ENCODE measurements around the gene PSTPIP1.

DNA sequence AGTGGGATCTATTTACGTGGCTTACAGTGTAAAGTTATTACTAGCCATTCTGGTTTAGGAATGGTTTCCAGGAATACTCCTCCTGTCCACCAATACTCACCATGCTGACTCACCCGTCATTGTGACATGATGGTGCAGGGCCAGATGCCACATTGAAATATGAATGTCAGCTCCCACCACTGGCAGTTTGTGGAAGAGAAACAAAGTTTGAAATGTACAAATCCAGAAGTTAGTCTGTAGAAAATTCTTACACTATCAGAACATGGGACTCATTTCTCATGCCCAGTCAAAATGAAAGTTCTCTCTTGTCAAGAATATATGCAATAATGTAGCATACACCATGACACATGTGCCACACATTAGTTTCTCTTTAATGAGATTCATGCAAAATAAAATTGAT, 90.4 kb downstream of the PSTPIP1 start:
- no peak for TF ChIP-seq POLR2A (IDR thresholded peaks at IDR 0.05; ENCODE audit: low read depth)
- TF ChIP-seq, protein P1, sequence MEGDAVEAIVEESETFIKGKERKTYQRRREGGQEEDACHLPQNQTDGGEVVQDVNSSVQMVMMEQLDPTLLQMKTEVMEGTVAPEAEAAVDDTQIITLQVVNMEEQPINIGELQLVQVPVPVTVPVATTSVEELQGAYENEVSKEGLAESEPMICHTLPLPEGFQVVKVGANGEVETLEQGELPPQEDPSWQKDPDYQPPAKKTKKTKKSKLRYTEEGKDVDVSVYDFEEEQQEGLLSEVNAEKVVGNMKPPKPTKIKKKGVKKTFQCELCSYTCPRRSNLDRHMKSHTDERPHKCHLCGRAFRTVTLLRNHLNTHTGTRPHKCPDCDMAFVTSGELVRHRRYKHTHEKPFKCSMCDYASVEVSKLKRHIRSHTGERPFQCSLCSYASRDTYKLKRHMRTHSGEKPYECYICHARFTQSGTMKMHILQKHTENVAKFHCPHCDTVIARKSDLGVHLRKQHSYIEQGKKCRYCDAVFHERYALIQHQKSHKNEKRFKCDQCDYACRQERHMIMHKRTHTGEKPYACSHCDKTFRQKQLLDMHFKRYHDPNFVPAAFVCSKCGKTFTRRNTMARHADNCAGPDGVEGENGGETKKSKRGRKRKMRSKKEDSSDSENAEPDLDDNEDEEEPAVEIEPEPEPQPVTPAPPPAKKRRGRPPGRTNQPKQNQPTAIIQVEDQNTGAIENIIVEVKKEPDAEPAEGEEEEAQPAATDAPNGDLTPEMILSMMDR (IDR thresholded peaks at IDR 0.05): no peak
- TF ChIP-seq POLR2AphosphoS5 (IDR thresholded peaks at IDR 0.05): no peak
